K562 (cell line): ENCODE data around the gene TTC28. TPM values are rescaled to one million over a fixed set of nuclear protein-coding genes. Genes with fewer than 3 reads are reported as not detected.

Experiments used
- ATAC-seq: fragments of 200-7000 bp; cut with Tn5 transposase; 3 replicates; pipeline ENCODE4 v1.9.1; 2020; ENCODE audit warnings: moderate library complexity
- BruUV-seq: library from RNA; stranded (reverse); fragments of 400-500 nt; replicated peaks from 2 replicates; lab custom pipeline; 2021; lab: Mats Ljungman, UMichigan
- CTCF ChIA-PET: fragments of 300-600 bp; formaldehyde crosslinking; extraction: SDS; loops from one replicate; lab custom pipeline; 2021; ENCODE audit warnings: low intra/inter-chr PET ratio; lab: Yijun Ruan, JAX
- POLR2A ChIA-PET: fragments of 300-600, 350-650 bp; sonication (Branson Sonifier 250); formaldehyde crosslinking; extraction: SDS; loops from one replicate; lab custom pipeline; 2021; ENCODE audit warnings: antibody characterized with exemption, inconsistent platforms; lab: Yijun Ruan, JAX
- DNase-seq, 4 experiments: peaks; one replicate each; pipeline versions ENCODE4 v3.0.0 to v3.0.0-alpha.2; 2011 to 2018; ENCODE audit warnings: low spot score in 3 of 4, mixed read lengths in 3 of 4; ENCODE audit errors: extremely low read depth in 1 of 4
- FAIRE-seq: peaks from 2 replicates; lab custom pipeline; 2011; peaks lifted over from hg19 to GRCh38; lab: Jason Lieb, UNC
- H2AFZ ChIP-seq: 2 replicates; pipeline ENCODE4 v1.6.0; 2011; ENCODE audit warnings: low read depth, low read length, control low read depth, inconsistent platforms
- H3K27ac ChIP-seq: fragments of 200-600 bp; 3 replicates; pipeline ENCODE4 v1.8.0; 2011; ENCODE audit warnings: low read depth, mild to moderate bottlenecking, control low read depth, inconsistent platforms, low read length, moderate library complexity, mixed read lengths; ENCODE audit errors: extremely low read depth
- H3K27me3 ChIP-seq, 2 experiments: fragments of 300-600 bp in 1 of 2; 2 replicates in 1 of 2; 3 replicates in 1 of 2; pipeline versions ENCODE4 v1.6.0 to v1.8.0; 2011; ENCODE audit warnings: inconsistent platforms in 2 of 2, low read length in 2 of 2, mild to moderate bottlenecking in 1 of 2, mixed read lengths in 1 of 2, moderate library complexity in 1 of 2; ENCODE audit not compliant: control insufficient read depth in 2 of 2, insufficient read depth in 2 of 2
- H3K36me3 ChIP-seq: fragments of 300-600 bp; 3 replicates; pipeline ENCODE4 v1.8.0; 2011; ENCODE audit warnings: mild to moderate bottlenecking, low read length, inconsistent platforms; ENCODE audit not compliant: control insufficient read depth, insufficient read depth
- H3K4me1 ChIP-seq, 2 experiments: fragments of 200-600 bp in 1 of 2; replicated peaks in 1 of 2; 2 replicates in 1 of 2; 3 replicates in 1 of 2; pipeline versions ENCODE4 v1.5.1 to v1.8.0; 2011; ENCODE audit warnings: inconsistent platforms in 2 of 2, low read length in 2 of 2, mild to moderate bottlenecking in 1 of 2, mixed read lengths in 1 of 2, moderate library complexity in 1 of 2; ENCODE audit not compliant: control insufficient read depth in 2 of 2, insufficient read depth in 2 of 2
- H3K4me2 ChIP-seq: 2 replicates; pipeline ENCODE4 v1.6.1; 2011; ENCODE audit warnings: low read length, control low read depth, inconsistent platforms, mixed read lengths; ENCODE audit not compliant: insufficient read depth
- H3K4me3 ChIP-seq: fragments of 200-600 bp; sonication (generic), shearing (Covaris generic); 2 replicates; pipeline ENCODE4 v1.5.1; 2016; ENCODE audit warnings: control low read depth, inconsistent platforms
- H3K79me2 ChIP-seq: fragments of 200-600 bp; 3 replicates; pipeline ENCODE4 v1.8.0; 2011; ENCODE audit warnings: low read length, inconsistent platforms; ENCODE audit not compliant: control insufficient read depth, insufficient read depth
- H3K9ac ChIP-seq, 2 experiments: 2 replicates each; pipeline versions ENCODE4 v1.6.0 to v1.6.1; 2011; ENCODE audit warnings: low read depth in 2 of 2, low read length in 2 of 2, control low read depth in 1 of 2, inconsistent platforms in 1 of 2, mild to moderate bottlenecking in 1 of 2, mixed read lengths in 1 of 2; ENCODE audit not compliant: insufficient read depth in 1 of 2
- H3K9me1 ChIP-seq: one replicate; pipeline ENCODE4 v1.6.0; 2011; ENCODE audit warnings: inconsistent platforms, mild to moderate bottlenecking, low read length, moderate library complexity; ENCODE audit not compliant: control insufficient read depth, insufficient read depth
- H3K9me3 ChIP-seq: replicated peaks from 2 replicates; pipeline ENCODE4 v1.5.1; 2011; ENCODE audit warnings: low read depth, low read length, inconsistent platforms; ENCODE audit not compliant: control insufficient read depth, insufficient read depth
- H4K20me1 ChIP-seq: replicated peaks from 2 replicates; pipeline ENCODE4 v1.6.1; 2011; ENCODE audit warnings: low read length, inconsistent platforms, mixed read lengths; ENCODE audit not compliant: control insufficient read depth, insufficient read depth
- BHLHE40 ChIP-seq: IDR thresholded peaks from 2 replicates; pipeline ENCODE4 v1.6.1; 2011; ENCODE audit warnings: low read length, improper control_type of control experiment
- CTBP1 ChIP-seq: fragments of 450-650 bp; IDR thresholded peaks from 2 replicates; pipeline ENCODE4 v1.6.1; 2016; ENCODE audit warnings: borderline replicate concordance
- MTF1 ChIP-seq: fragments of 250-450 bp; sonication (Bioruptor Pico); IDR thresholded peaks from 2 replicates; pipeline ENCODE4 v1.9.0; 2021; ENCODE audit warnings: moderate library complexity, mild to moderate bottlenecking, inconsistent platforms, borderline replicate concordance
- PURB ChIP-seq: sonication (generic); formaldehyde crosslinking; IDR thresholded peaks from 2 replicates; pipeline ENCODE4 v1.9.0; 2021; ENCODE audit warnings: low read depth, mild to moderate bottlenecking, missing genetic modification reagents
- PYGO2 ChIP-seq: fragments of 450-650 bp; IDR thresholded peaks from 2 replicates; pipeline ENCODE4 v1.6.1; 2016; ENCODE audit warnings: mild to moderate bottlenecking, missing genetic modification characterization, moderate library complexity, missing compliant biosample characterization
- SRSF9 ChIP-seq: fragments of 200-400 bp; formaldehyde crosslinking; IDR thresholded peaks from 2 replicates; pipeline ENCODE4 v1.6.1; 2017; ENCODE audit warnings: low read depth, low read length, borderline replicate concordance
- ZNF830 ChIP-seq: fragments of 250-450 bp; sonication (Bioruptor Pico); IDR thresholded peaks from 2 replicates; pipeline ENCODE4 v1.5.0; 2021; ENCODE audit warnings: mild to moderate bottlenecking
- WGBS: fragments of 100-300 bp; shearing (Covaris generic); methylation state at CpG from one replicate; pipeline ENCODE4 v1.1.6; 2016; ENCODE audit warnings: low coverage, mixed read lengths; ENCODE audit not compliant: insufficient coverage; ENCODE audit errors: missing lambda C conversion rate; 5-methylcytosine and 5-hydroxymethylcytosine counted together
- in situ Hi-C: fragments of 300-500 bp; cut with MboI; formaldehyde crosslinking; loops from 4 replicates; pipeline ENCODE4 v1.15.0; 2018; ENCODE audit warnings: inconsistent platforms, mixed read lengths
- intact Hi-C: fragments of 100-400 bp; cut with micrococcal nuclease; formaldehyde crosslinking; loops from 2 replicates; pipeline ENCODE4 v1.14.2; 2022
- polyA plus RNA-seq, 8 experiments: library from polyadenylated mRNA; depleted of rRNA in 4 of 8; stranded (reverse) in 5 of 8; unstranded in 3 of 8; fragments of >200 nt; fragmentation: Nextera tagmentation in 2 of 8; fragmentation: Illumina TruSeq in 1 of 8; extraction: Ambion mirVana in 2 of 8; extraction: Trizol in 1 of 8; gene quantifications; 2 replicates each; pipeline versions ENCODE4 v1.2.1 to v1.2.3, GENCODE V29; 2011 to 2014; ENCODE audit warnings: inconsistent platforms in 1 of 8, missing spikeins in 1 of 8
- total RNA-seq, 7 experiments: library from RNA; depleted of rRNA in 6 of 7; stranded (reverse); fragments of >200 nt in 6 of 7; fragmentation: Illumina TruSeq in 2 of 7; extraction: Trizol in 2 of 7; gene quantifications; 2 replicates each; pipeline versions ENCODE4 v1.2.1 to v1.2.3, GENCODE V29; 2011 to 2021; ENCODE audit warnings: low replicate concordance in 1 of 7
- TF ChIP-seq, protein P1 (sequence below): fragments of 450-650 bp; IDR thresholded peaks from 2 replicates; pipeline ENCODE4 v1.6.1; 2016
- TF ChIP-seq, protein P2 (sequence below): IDR thresholded peaks from 3 replicates; pipeline ENCODE4 v1.6.1; 2011; ENCODE audit warnings: borderline replicate concordance, mild to moderate bottlenecking, moderate library complexity; ENCODE audit not compliant: insufficient read length; ENCODE audit errors: extremely low read depth
- TF ChIP-seq, protein P3 (sequence below): fragments of 450-650 bp; IDR thresholded peaks from 2 replicates; pipeline ENCODE4 v1.6.1; 2017; ENCODE audit warnings: mild to moderate bottlenecking, moderate library complexity

The TTC28 gene
- total and polyA plus RNA-seq, 9 of the 15 experiments (the other 6 are each of a cell fraction or from before 2014, with no cell fraction given), result 0.22 to 10.7 (median 3.1) TPM

DNA sequence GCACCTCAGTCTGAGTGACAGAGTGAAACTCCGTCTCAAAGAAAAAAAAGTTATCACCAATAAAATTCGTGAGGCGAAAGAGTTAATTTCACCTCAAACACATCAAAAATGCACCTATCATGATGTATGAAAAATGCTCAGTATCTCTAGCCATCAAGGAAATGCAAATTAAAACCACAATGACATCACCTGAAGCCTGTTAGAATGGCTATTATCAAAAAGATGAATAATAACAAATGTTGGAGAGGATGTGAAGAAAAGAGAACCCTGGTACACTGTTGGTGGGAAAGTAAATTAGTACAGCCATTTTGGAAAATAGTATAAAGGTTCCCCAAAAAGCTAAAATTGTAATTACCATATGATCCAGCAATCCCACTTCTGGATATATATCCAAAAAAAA, 38.4 kb upstream of the TTC28 start:
- in situ Hi-C loops, result no loop called here
- Histone ChIP-seq H3K9ac (no peak overlapping the region), H3K4me2 (no peak overlapping the region), H2AFZ (no peak overlapping the region), H3K79me2 (no peaks in the 10 kb centered on the region), H3K9me1 (no peaks in the 10 kb centered on the region), H3K27me3 (no peaks in the 10 kb centered on the region), H3K4me1 (no peaks in the 10 kb centered on the region)
- FAIRE-seq, result no peak
- CTCF ChIA-PET, result no interaction called here
- TF ChIP-seq, protein P1, sequence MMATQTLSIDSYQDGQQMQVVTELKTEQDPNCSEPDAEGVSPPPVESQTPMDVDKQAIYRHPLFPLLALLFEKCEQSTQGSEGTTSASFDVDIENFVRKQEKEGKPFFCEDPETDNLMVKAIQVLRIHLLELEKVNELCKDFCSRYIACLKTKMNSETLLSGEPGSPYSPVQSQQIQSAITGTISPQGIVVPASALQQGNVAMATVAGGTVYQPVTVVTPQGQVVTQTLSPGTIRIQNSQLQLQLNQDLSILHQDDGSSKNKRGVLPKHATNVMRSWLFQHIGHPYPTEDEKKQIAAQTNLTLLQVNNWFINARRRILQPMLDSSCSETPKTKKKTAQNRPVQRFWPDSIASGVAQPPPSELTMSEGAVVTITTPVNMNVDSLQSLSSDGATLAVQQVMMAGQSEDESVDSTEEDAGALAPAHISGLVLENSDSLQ, result no peak
- TF ChIP-seq, all 486 proteins: peak for 0
- POLR2A ChIA-PET, result interaction anchor here (0.6 to 2.4 kb wide), 2 partner anchors 11 to 1296 kb away, joined by 3 to 8 read pairs; no protein-coding TSS in a partner anchor
- Histone ChIP-seq H3K36me3 (peaks cover 51% of the 10 kb centered on the region), H3K9me3 (no peaks in the 10 kb centered on the region), H3K27ac (no peak overlapping the region), H3K4me3 (no peak overlapping the region), H4K20me1 (no peaks in the 10 kb centered on the region)
- no peak for ATAC-seq
- 80% methylated on average over 3 of the region's 3 CpGs for WGBS
- intact Hi-C loops, result no loop called here
- DNase-seq, result no peak
- BruUV-seq, result no TSS peak

DNA sequence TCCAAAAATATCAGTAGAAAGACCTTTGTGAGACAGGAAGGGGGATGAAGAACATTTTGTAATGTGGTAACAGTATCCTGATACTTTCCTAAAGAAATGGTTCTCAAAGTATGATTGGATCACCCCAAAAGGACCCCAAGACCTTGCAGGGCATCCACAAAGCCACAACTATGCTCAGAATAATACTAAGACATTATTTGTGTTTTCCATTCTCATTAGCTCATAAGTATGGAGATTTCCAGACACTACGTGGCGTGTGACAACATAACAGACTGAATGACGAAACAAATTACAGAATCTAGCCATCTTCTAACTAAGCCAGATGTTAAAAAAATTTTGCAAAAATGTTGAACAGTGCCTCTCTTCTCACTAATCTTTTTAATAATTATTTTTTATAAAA, 37.0 kb upstream of the TTC28 start:
- 100% methylated on average over 3 of the region's 3 CpGs for WGBS
- intact Hi-C loops, result no loop called here
- no peak overlapping the region for H3K4me2 ChIP-seq
- peaks cover 54% of the 10 kb centered on the region for H3K36me3 ChIP-seq
- H3K27me3 ChIP-seq, result no peaks in the 10 kb centered on the region
- H3K79me2 ChIP-seq, result no peaks in the 10 kb centered on the region
- ATAC-seq, result no peak
- POLR2A ChIA-PET, result interaction anchor here (0.7 to 2.4 kb wide), 2 partner anchors 10 to 1910 kb away, joined by 3 to 8 read pairs; no protein-coding TSS in a partner anchor
- no peaks in the 10 kb centered on the region for H3K9me1 ChIP-seq
- no TSS peak for BruUV-seq
- no peak for DNase-seq
- FAIRE-seq, result no peak
- CTCF ChIA-PET, result no interaction called here
- H3K4me3 ChIP-seq, result no peak overlapping the region
- H3K9me3 ChIP-seq, result no peaks in the 10 kb centered on the region
- in situ Hi-C loops, result no loop called here
- H2AFZ ChIP-seq, result no peak overlapping the region
- no peaks in the 10 kb centered on the region for H3K4me1 ChIP-seq
- no peak overlapping the region for H3K27ac ChIP-seq
- no peak overlapping the region for H3K9ac ChIP-seq
- no peaks in the 10 kb centered on the region for H4K20me1 ChIP-seq
- TF ChIP-seq SRSF9 (no peak), CTBP1 (no peak), ZNF830 (no peak), PYGO2 (tag) (no peak), BHLHE40 (no peak), PURB (CRISPR knock-in tag) (no peak), MTF1 (CRISPR knock-in tag) (no peak)
- TF ChIP-seq, protein P2, sequence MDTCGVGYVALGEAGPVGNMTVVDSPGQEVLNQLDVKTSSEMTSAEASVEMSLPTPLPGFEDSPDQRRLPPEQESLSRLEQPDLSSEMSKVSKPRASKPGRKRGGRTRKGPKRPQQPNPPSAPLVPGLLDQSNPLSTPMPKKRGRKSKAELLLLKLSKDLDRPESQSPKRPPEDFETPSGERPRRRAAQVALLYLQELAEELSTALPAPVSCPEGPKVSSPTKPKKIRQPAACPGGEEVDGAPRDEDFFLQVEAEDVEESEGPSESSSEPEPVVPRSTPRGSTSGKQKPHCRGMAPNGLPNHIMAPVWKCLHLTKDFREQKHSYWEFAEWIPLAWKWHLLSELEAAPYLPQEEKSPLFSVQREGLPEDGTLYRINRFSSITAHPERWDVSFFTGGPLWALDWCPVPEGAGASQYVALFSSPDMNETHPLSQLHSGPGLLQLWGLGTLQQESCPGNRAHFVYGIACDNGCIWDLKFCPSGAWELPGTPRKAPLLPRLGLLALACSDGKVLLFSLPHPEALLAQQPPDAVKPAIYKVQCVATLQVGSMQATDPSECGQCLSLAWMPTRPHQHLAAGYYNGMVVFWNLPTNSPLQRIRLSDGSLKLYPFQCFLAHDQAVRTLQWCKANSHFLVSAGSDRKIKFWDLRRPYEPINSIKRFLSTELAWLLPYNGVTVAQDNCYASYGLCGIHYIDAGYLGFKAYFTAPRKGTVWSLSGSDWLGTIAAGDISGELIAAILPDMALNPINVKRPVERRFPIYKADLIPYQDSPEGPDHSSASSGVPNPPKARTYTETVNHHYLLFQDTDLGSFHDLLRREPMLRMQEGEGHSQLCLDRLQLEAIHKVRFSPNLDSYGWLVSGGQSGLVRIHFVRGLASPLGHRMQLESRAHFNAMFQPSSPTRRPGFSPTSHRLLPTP, result no peak
- TF ChIP-seq, protein P3, sequence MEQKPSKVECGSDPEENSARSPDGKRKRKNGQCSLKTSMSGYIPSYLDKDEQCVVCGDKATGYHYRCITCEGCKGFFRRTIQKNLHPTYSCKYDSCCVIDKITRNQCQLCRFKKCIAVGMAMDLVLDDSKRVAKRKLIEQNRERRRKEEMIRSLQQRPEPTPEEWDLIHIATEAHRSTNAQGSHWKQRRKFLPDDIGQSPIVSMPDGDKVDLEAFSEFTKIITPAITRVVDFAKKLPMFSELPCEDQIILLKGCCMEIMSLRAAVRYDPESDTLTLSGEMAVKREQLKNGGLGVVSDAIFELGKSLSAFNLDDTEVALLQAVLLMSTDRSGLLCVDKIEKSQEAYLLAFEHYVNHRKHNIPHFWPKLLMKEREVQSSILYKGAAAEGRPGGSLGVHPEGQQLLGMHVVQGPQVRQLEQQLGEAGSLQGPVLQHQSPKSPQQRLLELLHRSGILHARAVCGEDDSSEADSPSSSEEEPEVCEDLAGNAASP, result no peak
